H9 (cell line): ENCODE results near the gene PCDHGC3. TPM values are rescaled to one million over a fixed set of nuclear protein-coding genes. Genes with fewer than 3 reads are reported as not detected.
A peak's percentile ranks its signal among the peaks of the same experiment; 100 is the strongest.

Experiments
- DNase-seq: peaks from one replicate; pipeline ENCODE4 v3.0.0-alpha.2; 2017
- H2AFZ ChIP-seq: one replicate; pipeline ENCODE4 v1.6.1; 2013; ENCODE audit warnings: mild to moderate bottlenecking, low read length, control low read depth, moderate library complexity
- H2AK5ac ChIP-seq: 2 replicates; pipeline ENCODE4 v1.6.1; 2013; ENCODE audit warnings: low read length, control low read depth, mixed read lengths; ENCODE audit not compliant: insufficient read length
- H2BK120ac ChIP-seq: one replicate; pipeline ENCODE4 v1.6.1; 2013; ENCODE audit warnings: low read depth, mild to moderate bottlenecking, low read length, control low read depth, inconsistent platforms; ENCODE audit not compliant: poor library complexity, severe bottlenecking
- H2BK12ac ChIP-seq: 2 replicates; pipeline ENCODE4 v1.6.1; 2013; ENCODE audit warnings: low read length, control low read depth, mixed read lengths, low read depth; ENCODE audit not compliant: insufficient read length
- H2BK15ac ChIP-seq: 2 replicates; pipeline ENCODE4 v1.6.1; 2013; ENCODE audit warnings: low read depth, low read length, control low read depth
- H2BK20ac ChIP-seq: one replicate; pipeline ENCODE4 v1.6.1; 2013; ENCODE audit warnings: low read depth, mild to moderate bottlenecking, low read length, control low read depth, inconsistent platforms; ENCODE audit not compliant: poor library complexity, severe bottlenecking
- H2BK5ac ChIP-seq: 2 replicates; pipeline ENCODE4 v1.6.1; 2013; ENCODE audit warnings: low read length, control low read depth, mixed read lengths; ENCODE audit not compliant: insufficient read length
- H3K14ac ChIP-seq: 2 replicates; pipeline ENCODE4 v1.6.1; 2013; ENCODE audit warnings: low read length, control low read depth; ENCODE audit not compliant: insufficient read depth
- H3K18ac ChIP-seq: 2 replicates; pipeline ENCODE4 v1.6.1; 2013; ENCODE audit warnings: low read depth, mild to moderate bottlenecking, mixed read lengths, low read length, control low read depth; ENCODE audit not compliant: insufficient read length
- H3K23ac ChIP-seq: 2 replicates; pipeline ENCODE4 v1.6.1; 2013; ENCODE audit warnings: low read length, control low read depth, mixed read lengths, low read depth; ENCODE audit not compliant: insufficient read length
- H3K23me2 ChIP-seq: 2 replicates; pipeline ENCODE4 v1.6.1; 2013; ENCODE audit warnings: low read depth, mild to moderate bottlenecking, mixed read lengths, low read length, control low read depth; ENCODE audit not compliant: insufficient read length, poor library complexity, severe bottlenecking
- H3K27ac ChIP-seq: 2 replicates; pipeline ENCODE4 v1.5.1; 2013; ENCODE audit warnings: low read length, control low read depth, mixed read lengths, low read depth; ENCODE audit not compliant: insufficient read length
- H3K27me3 ChIP-seq: 2 replicates; pipeline ENCODE4 v1.6.1; 2013; ENCODE audit warnings: low read length, control low read depth, inconsistent platforms; ENCODE audit not compliant: insufficient read depth
- H3K4ac ChIP-seq: 2 replicates; pipeline ENCODE4 v1.6.1; 2013; ENCODE audit warnings: low read depth, mild to moderate bottlenecking, control low read depth, inconsistent platforms, low read length, moderate library complexity
- H3K4me1 ChIP-seq: 2 replicates; pipeline ENCODE4 v1.6.1; 2013; ENCODE audit warnings: low read length, control low read depth, inconsistent platforms; ENCODE audit not compliant: insufficient read depth
- H3K4me2 ChIP-seq: 2 replicates; pipeline ENCODE4 v1.6.1; 2013; ENCODE audit warnings: low read length, control low read depth, mixed read lengths; ENCODE audit not compliant: insufficient read length, insufficient read depth
- H3K56ac ChIP-seq: 2 replicates; pipeline ENCODE4 v1.6.1; 2013; ENCODE audit warnings: low read depth, mild to moderate bottlenecking, mixed read lengths, low read length, control low read depth; ENCODE audit not compliant: insufficient read length
- H3K79me1 ChIP-seq: 2 replicates; pipeline ENCODE4 v1.6.1; 2013; ENCODE audit warnings: low read depth, mild to moderate bottlenecking, moderate library complexity, low read length, control low read depth, inconsistent platforms; ENCODE audit not compliant: insufficient read depth, poor library complexity, severe bottlenecking
- H3K79me2 ChIP-seq: 2 replicates; pipeline ENCODE4 v1.6.1; 2013; ENCODE audit warnings: low read length, control low read depth, inconsistent platforms; ENCODE audit not compliant: insufficient read depth
- H3K9ac ChIP-seq: 2 replicates; pipeline ENCODE4 v1.6.1; 2013; ENCODE audit warnings: low read length, control low read depth, mixed read lengths; ENCODE audit not compliant: insufficient read length; ENCODE audit errors: extremely low read depth
- H3K9me3 ChIP-seq: one replicate; pipeline ENCODE4 v1.6.1; 2013; ENCODE audit warnings: low read depth, low read length, inconsistent platforms; ENCODE audit not compliant: control insufficient read depth
- H3T11ph ChIP-seq: one replicate; pipeline ENCODE4 v1.6.1; 2013; ENCODE audit warnings: mild to moderate bottlenecking, low read length, control low read depth, inconsistent platforms
- H4K20me1 ChIP-seq: one replicate; pipeline ENCODE4 v1.6.1; 2013; ENCODE audit not compliant: control insufficient read depth, insufficient read length, insufficient read depth
- H4K5ac ChIP-seq: 2 replicates; pipeline ENCODE4 v1.6.1; 2013; ENCODE audit warnings: low read depth, mild to moderate bottlenecking, mixed read lengths, low read length, control low read depth; ENCODE audit not compliant: insufficient read length
- H4K8ac ChIP-seq: replicated peaks from 2 replicates; pipeline ENCODE4 v1.6.1; 2013; ENCODE audit warnings: low read length, control low read depth, mixed read lengths, low read depth; ENCODE audit not compliant: insufficient read length
- H4K91ac ChIP-seq: 2 replicates; pipeline ENCODE4 v1.6.1; 2013; ENCODE audit warnings: low read depth, mild to moderate bottlenecking, moderate library complexity, mixed read lengths, low read length, control low read depth; ENCODE audit not compliant: insufficient read length
- H3K27ac Mint-ChIP-seq, 3 experiments: 2 replicates in 2 of 3; 3 replicates in 1 of 3; pipeline ENCODE4 v1.8.0; 2020 to 2021; ENCODE audit warnings: mixed read lengths in 3 of 3, mild to moderate bottlenecking in 1 of 3, moderate library complexity in 1 of 3
- H3K27me3 Mint-ChIP-seq: 2 replicates; pipeline ENCODE4 v1.8.0; 2021; ENCODE audit warnings: low read depth, mild to moderate bottlenecking, moderate library complexity, mixed read lengths
- H3K36me3 Mint-ChIP-seq, 3 experiments: 2 replicates in 2 of 3; 3 replicates in 1 of 3; pipeline ENCODE4 v1.8.0; 2020 to 2021; ENCODE audit warnings: low read depth in 3 of 3, mixed read lengths in 3 of 3; ENCODE audit not compliant: insufficient read depth in 1 of 3
- H3K4me1 Mint-ChIP-seq, 2 experiments: 2 replicates each; pipeline ENCODE4 v1.8.0; 2020; ENCODE audit warnings: mixed read lengths in 2 of 2
- H3K4me3 Mint-ChIP-seq, 2 experiments: 2 replicates in 1 of 2; 3 replicates in 1 of 2; pipeline ENCODE4 v1.8.0; 2020 to 2021; ENCODE audit warnings: mild to moderate bottlenecking in 2 of 2, mixed read lengths in 2 of 2, moderate library complexity in 1 of 2
- H3K9me3 Mint-ChIP-seq, 2 experiments: 2 replicates in 1 of 2; 3 replicates in 1 of 2; pipeline ENCODE4 v1.8.0; 2020; ENCODE audit warnings: mild to moderate bottlenecking in 2 of 2, mixed read lengths in 2 of 2, moderate library complexity in 1 of 2
- WGBS: extraction: QIAGEN DNeasy Blood & Tissue Kit; methylation state at CpG from one replicate; pipeline ENCODE4 v1.1.7; 2013; ENCODE audit warnings: missing lambda C conversion rate, low lambda C conversion rate, mixed read lengths; ENCODE audit not compliant: insufficient read length; ENCODE audit errors: extremely low coverage; 5-methylcytosine and 5-hydroxymethylcytosine counted together
- total RNA-seq: library from RNA; stranded (reverse); gene quantifications from 2 replicates; pipeline ENCODE4 v1.2.1, GENCODE V29; 2021
- TF ChIP-seq, protein P1 (sequence below): fragments of 200-600 bp; sonication (generic); conservative IDR thresholded peaks from 3 replicates; pipeline ENCODE4 v1.8.0; 2021; ENCODE audit warnings: antibody characterized with exemption, mild to moderate bottlenecking

PCDHGC3 gene
- total RNA-seq, 1 experiment from 2014 or later = 19.8 TPM

GRCh38 chr5:141494761-141495452, 19.1 kb downstream of the PCDHGC3 start:
- Histone ChIP-seq H4K20me1 (no peaks in the 10 kb centered on the region), H3K18ac (no peak overlapping the region), H2BK20ac (no peak overlapping the region), H3K4me2 (peak overlapping the region; percentile 38), H3K27ac (no peak overlapping the region), H3K14ac (0 out of 2 replicates have a peak overlapping the region, but pooled peaks have one; percentile 30), H4K91ac (no peak overlapping the region), H2BK12ac (no peak overlapping the region), H3K79me2 (no peaks in the 10 kb centered on the region), H2BK5ac (no peak overlapping the region), H3K23me2 (peaks cover 14% of the 10 kb centered on the region), H3K79me1 (no peaks in the 10 kb centered on the region), H3K23ac (no peak overlapping the region), H3T11ph (no peak overlapping the region), H4K5ac (no peak overlapping the region), H3K27me3 (peaks cover 4% of the 10 kb centered on the region; the same call in 1 of the 2 replicates), H3K4me1 (peaks cover 14% of the 10 kb centered on the region), H2BK120ac (no peak overlapping the region), H3K56ac (no peak overlapping the region), H2BK15ac (no peak overlapping the region), H3K9ac (no peak overlapping the region), H2AK5ac (no peak overlapping the region), H3K4ac (no peak overlapping the region), H3K9me3 (no peaks in the 10 kb centered on the region), H4K8ac (no peak overlapping the region), H2AFZ (no peak overlapping the region)
- H3K4me1 Mint-ChIP-seq = peaks cover 27 to 28% of the 10 kb centered on the region in 2 experiments
- peak; percentile 75 for DNase-seq
- TF ChIP-seq, protein P1, sequence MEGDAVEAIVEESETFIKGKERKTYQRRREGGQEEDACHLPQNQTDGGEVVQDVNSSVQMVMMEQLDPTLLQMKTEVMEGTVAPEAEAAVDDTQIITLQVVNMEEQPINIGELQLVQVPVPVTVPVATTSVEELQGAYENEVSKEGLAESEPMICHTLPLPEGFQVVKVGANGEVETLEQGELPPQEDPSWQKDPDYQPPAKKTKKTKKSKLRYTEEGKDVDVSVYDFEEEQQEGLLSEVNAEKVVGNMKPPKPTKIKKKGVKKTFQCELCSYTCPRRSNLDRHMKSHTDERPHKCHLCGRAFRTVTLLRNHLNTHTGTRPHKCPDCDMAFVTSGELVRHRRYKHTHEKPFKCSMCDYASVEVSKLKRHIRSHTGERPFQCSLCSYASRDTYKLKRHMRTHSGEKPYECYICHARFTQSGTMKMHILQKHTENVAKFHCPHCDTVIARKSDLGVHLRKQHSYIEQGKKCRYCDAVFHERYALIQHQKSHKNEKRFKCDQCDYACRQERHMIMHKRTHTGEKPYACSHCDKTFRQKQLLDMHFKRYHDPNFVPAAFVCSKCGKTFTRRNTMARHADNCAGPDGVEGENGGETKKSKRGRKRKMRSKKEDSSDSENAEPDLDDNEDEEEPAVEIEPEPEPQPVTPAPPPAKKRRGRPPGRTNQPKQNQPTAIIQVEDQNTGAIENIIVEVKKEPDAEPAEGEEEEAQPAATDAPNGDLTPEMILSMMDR = no peak
- peak overlapping the region; percentile 71 to 82 (median 82); a peak in 6 of 7 replicates for H3K27ac Mint-ChIP-seq
- no CpG with 5 or more reads among the region's 22 CpGs for WGBS
- H3K9me3 Mint-ChIP-seq = no peaks in the 10 kb centered on the region
- H3K4me3 Mint-ChIP-seq = peak overlapping the region; percentile 41 to 71
- peaks cover 8 to 18% (median 18%) of the 10 kb centered on the region in 3 experiments; a peak in 6 of 7 replicates for H3K36me3 Mint-ChIP-seq
- peaks cover 2% of the 10 kb centered on the region; the same call in 1 of the 2 replicates for H3K27me3 Mint-ChIP-seq
